H9 (cell line): ENCODE results near the gene IQUB. TPM values are rescaled to one million over a fixed set of nuclear protein-coding genes. Genes with fewer than 3 reads are reported as not detected.
A peak's percentile ranks its signal among the peaks of the same experiment; 100 is the strongest.

ENCODE experiments used
- DNase-seq: peaks from one replicate; pipeline ENCODE4 v3.0.0-alpha.2; 2017
- H2AFZ ChIP-seq: one replicate; pipeline ENCODE4 v1.6.1; 2013; ENCODE audit warnings: mild to moderate bottlenecking, low read length, control low read depth, moderate library complexity
- H2AK5ac ChIP-seq: 2 replicates; pipeline ENCODE4 v1.6.1; 2013; ENCODE audit warnings: low read length, control low read depth, mixed read lengths; ENCODE audit not compliant: insufficient read length
- H2BK120ac ChIP-seq: one replicate; pipeline ENCODE4 v1.6.1; 2013; ENCODE audit warnings: low read depth, mild to moderate bottlenecking, low read length, control low read depth, inconsistent platforms; ENCODE audit not compliant: poor library complexity, severe bottlenecking
- H2BK12ac ChIP-seq: 2 replicates; pipeline ENCODE4 v1.6.1; 2013; ENCODE audit warnings: low read length, control low read depth, mixed read lengths, low read depth; ENCODE audit not compliant: insufficient read length
- H2BK15ac ChIP-seq: 2 replicates; pipeline ENCODE4 v1.6.1; 2013; ENCODE audit warnings: low read depth, low read length, control low read depth
- H2BK20ac ChIP-seq: one replicate; pipeline ENCODE4 v1.6.1; 2013; ENCODE audit warnings: low read depth, mild to moderate bottlenecking, low read length, control low read depth, inconsistent platforms; ENCODE audit not compliant: poor library complexity, severe bottlenecking
- H2BK5ac ChIP-seq: 2 replicates; pipeline ENCODE4 v1.6.1; 2013; ENCODE audit warnings: low read length, control low read depth, mixed read lengths; ENCODE audit not compliant: insufficient read length
- H3K14ac ChIP-seq: 2 replicates; pipeline ENCODE4 v1.6.1; 2013; ENCODE audit warnings: low read length, control low read depth; ENCODE audit not compliant: insufficient read depth
- H3K18ac ChIP-seq: 2 replicates; pipeline ENCODE4 v1.6.1; 2013; ENCODE audit warnings: low read depth, mild to moderate bottlenecking, mixed read lengths, low read length, control low read depth; ENCODE audit not compliant: insufficient read length
- H3K23ac ChIP-seq: 2 replicates; pipeline ENCODE4 v1.6.1; 2013; ENCODE audit warnings: low read length, control low read depth, mixed read lengths, low read depth; ENCODE audit not compliant: insufficient read length
- H3K23me2 ChIP-seq: 2 replicates; pipeline ENCODE4 v1.6.1; 2013; ENCODE audit warnings: low read depth, mild to moderate bottlenecking, mixed read lengths, low read length, control low read depth; ENCODE audit not compliant: insufficient read length, poor library complexity, severe bottlenecking
- H3K27ac ChIP-seq: 2 replicates; pipeline ENCODE4 v1.5.1; 2013; ENCODE audit warnings: low read length, control low read depth, mixed read lengths, low read depth; ENCODE audit not compliant: insufficient read length
- H3K27me3 ChIP-seq: 2 replicates; pipeline ENCODE4 v1.6.1; 2013; ENCODE audit warnings: low read length, control low read depth, inconsistent platforms; ENCODE audit not compliant: insufficient read depth
- H3K4ac ChIP-seq: 2 replicates; pipeline ENCODE4 v1.6.1; 2013; ENCODE audit warnings: low read depth, mild to moderate bottlenecking, control low read depth, inconsistent platforms, low read length, moderate library complexity
- H3K4me1 ChIP-seq: 2 replicates; pipeline ENCODE4 v1.6.1; 2013; ENCODE audit warnings: low read length, control low read depth, inconsistent platforms; ENCODE audit not compliant: insufficient read depth
- H3K4me2 ChIP-seq: 2 replicates; pipeline ENCODE4 v1.6.1; 2013; ENCODE audit warnings: low read length, control low read depth, mixed read lengths; ENCODE audit not compliant: insufficient read length, insufficient read depth
- H3K56ac ChIP-seq: 2 replicates; pipeline ENCODE4 v1.6.1; 2013; ENCODE audit warnings: low read depth, mild to moderate bottlenecking, mixed read lengths, low read length, control low read depth; ENCODE audit not compliant: insufficient read length
- H3K79me1 ChIP-seq: 2 replicates; pipeline ENCODE4 v1.6.1; 2013; ENCODE audit warnings: low read depth, mild to moderate bottlenecking, moderate library complexity, low read length, control low read depth, inconsistent platforms; ENCODE audit not compliant: insufficient read depth, poor library complexity, severe bottlenecking
- H3K79me2 ChIP-seq: 2 replicates; pipeline ENCODE4 v1.6.1; 2013; ENCODE audit warnings: low read length, control low read depth, inconsistent platforms; ENCODE audit not compliant: insufficient read depth
- H3K9ac ChIP-seq: 2 replicates; pipeline ENCODE4 v1.6.1; 2013; ENCODE audit warnings: low read length, control low read depth, mixed read lengths; ENCODE audit not compliant: insufficient read length; ENCODE audit errors: extremely low read depth
- H3K9me3 ChIP-seq: one replicate; pipeline ENCODE4 v1.6.1; 2013; ENCODE audit warnings: low read depth, low read length, inconsistent platforms; ENCODE audit not compliant: control insufficient read depth
- H3T11ph ChIP-seq: one replicate; pipeline ENCODE4 v1.6.1; 2013; ENCODE audit warnings: mild to moderate bottlenecking, low read length, control low read depth, inconsistent platforms
- H4K20me1 ChIP-seq: one replicate; pipeline ENCODE4 v1.6.1; 2013; ENCODE audit not compliant: control insufficient read depth, insufficient read length, insufficient read depth
- H4K5ac ChIP-seq: 2 replicates; pipeline ENCODE4 v1.6.1; 2013; ENCODE audit warnings: low read depth, mild to moderate bottlenecking, mixed read lengths, low read length, control low read depth; ENCODE audit not compliant: insufficient read length
- H4K8ac ChIP-seq: replicated peaks from 2 replicates; pipeline ENCODE4 v1.6.1; 2013; ENCODE audit warnings: low read length, control low read depth, mixed read lengths, low read depth; ENCODE audit not compliant: insufficient read length
- H4K91ac ChIP-seq: 2 replicates; pipeline ENCODE4 v1.6.1; 2013; ENCODE audit warnings: low read depth, mild to moderate bottlenecking, moderate library complexity, mixed read lengths, low read length, control low read depth; ENCODE audit not compliant: insufficient read length
- H3K27ac Mint-ChIP-seq, 3 experiments: 2 replicates in 2 of 3; 3 replicates in 1 of 3; pipeline ENCODE4 v1.8.0; 2020 to 2021; ENCODE audit warnings: mixed read lengths in 3 of 3, mild to moderate bottlenecking in 1 of 3, moderate library complexity in 1 of 3
- H3K27me3 Mint-ChIP-seq: 2 replicates; pipeline ENCODE4 v1.8.0; 2021; ENCODE audit warnings: low read depth, mild to moderate bottlenecking, moderate library complexity, mixed read lengths
- H3K36me3 Mint-ChIP-seq, 3 experiments: 2 replicates in 2 of 3; 3 replicates in 1 of 3; pipeline ENCODE4 v1.8.0; 2020 to 2021; ENCODE audit warnings: low read depth in 3 of 3, mixed read lengths in 3 of 3; ENCODE audit not compliant: insufficient read depth in 1 of 3
- H3K4me1 Mint-ChIP-seq, 2 experiments: 2 replicates each; pipeline ENCODE4 v1.8.0; 2020; ENCODE audit warnings: mixed read lengths in 2 of 2
- H3K4me3 Mint-ChIP-seq, 2 experiments: 2 replicates in 1 of 2; 3 replicates in 1 of 2; pipeline ENCODE4 v1.8.0; 2020 to 2021; ENCODE audit warnings: mild to moderate bottlenecking in 2 of 2, mixed read lengths in 2 of 2, moderate library complexity in 1 of 2
- H3K9me3 Mint-ChIP-seq, 2 experiments: 2 replicates in 1 of 2; 3 replicates in 1 of 2; pipeline ENCODE4 v1.8.0; 2020; ENCODE audit warnings: mild to moderate bottlenecking in 2 of 2, mixed read lengths in 2 of 2, moderate library complexity in 1 of 2
- CTCF ChIP-seq: fragments of 200-600 bp; sonication (generic); conservative IDR thresholded peaks from 3 replicates; pipeline ENCODE4 v1.8.0; 2021; ENCODE audit warnings: antibody characterized with exemption, mild to moderate bottlenecking
- WGBS: extraction: QIAGEN DNeasy Blood & Tissue Kit; methylation state at CpG from one replicate; pipeline ENCODE4 v1.1.7; 2013; ENCODE audit warnings: missing lambda C conversion rate, low lambda C conversion rate, mixed read lengths; ENCODE audit not compliant: insufficient read length; ENCODE audit errors: extremely low coverage; 5-methylcytosine and 5-hydroxymethylcytosine counted together
- total RNA-seq: library from RNA; stranded (reverse); gene quantifications from 2 replicates; pipeline ENCODE4 v1.2.1, GENCODE V29; 2021

The IQUB gene
- total RNA-seq, 1 experiment from 2014 or later, result 0.28 TPM

- no peaks in the 10 kb centered on the region for H3K27me3 ChIP-seq
- H3K4me1 ChIP-seq, result peaks cover 4% of the 10 kb centered on the region; the same call in 1 of the 2 replicates
- WGBS, result no CpG with 5 or more reads among the region's 4 CpGs
- no peak overlapping the region for H3T11ph ChIP-seq
- no peak overlapping the region for H4K5ac ChIP-seq
- H2BK120ac ChIP-seq, result no peak overlapping the region
- no peak overlapping the region for H4K91ac ChIP-seq
- H3K4me2 ChIP-seq, result no peak overlapping the region
- H3K9ac ChIP-seq, result no peak overlapping the region
- H3K4ac ChIP-seq, result no peak overlapping the region
- no peak overlapping the region for H3K14ac ChIP-seq
- Mint-ChIP-seq H3K27ac (0 out of 7 replicates have a peak overlapping the region, but pooled peaks of 1 of the 3 experiments have one; percentile 5), H3K4me3 (no peak overlapping the region), H3K9me3 (no peaks in the 10 kb centered on the region), H3K27me3 (no peaks in the 10 kb centered on the region), H3K4me1 (peaks cover 15 to 17% of the 10 kb centered on the region in 2 experiments), H3K36me3 (no peaks in the 10 kb centered on the region)
- no peak overlapping the region for H4K8ac ChIP-seq
- H2BK12ac ChIP-seq, result no peak overlapping the region
- no peak overlapping the region for H2BK20ac ChIP-seq
- TF ChIP-seq CTCF, result no peak
- H2BK15ac ChIP-seq, result no peak overlapping the region
- DNase-seq, result no peak
- no peak overlapping the region for H2AFZ ChIP-seq
- H3K56ac ChIP-seq, result no peak overlapping the region
- H3K79me1 ChIP-seq, result no peaks in the 10 kb centered on the region
- no peaks in the 10 kb centered on the region for H4K20me1 ChIP-seq
- no peak overlapping the region for H3K27ac ChIP-seq
- H3K18ac ChIP-seq, result no peak overlapping the region
- H3K79me2 ChIP-seq, result no peaks in the 10 kb centered on the region
- no peak overlapping the region for H3K23ac ChIP-seq
- H2BK5ac ChIP-seq, result no peak overlapping the region
- H2AK5ac ChIP-seq, result no peak overlapping the region
- no peaks in the 10 kb centered on the region for H3K23me2 ChIP-seq
- H3K9me3 ChIP-seq, result no peaks in the 10 kb centered on the region
Measured at GRCh38 chr7:123583821-123584220, 49.4 kb upstream of the IQUB start.
